Adrenal gland (tissue), 5 donors: ENCODE data around the gene WWOX.

Experiments used
- POLR2A ChIP-seq, 2 donors: fragments of 450-650 bp; IDR thresholded peaks; one replicate each; pipeline ENCODE4 v1.6.1; 2017; ENCODE audit warnings: antibody characterized with exemption in 2 of 2, mild to moderate bottlenecking in 2 of 2, moderate library complexity in 1 of 2
- TF ChIP-seq, protein P1 (sequence below), 6 experiments: fragments of 450-650 bp in 4 of 6; fragments of 200-600 bp in 2 of 6; sonication (generic) in 1 of 6; IDR thresholded peaks; 1 replicate in 5 of 6; 2 replicates in 1 of 6; pipeline versions ENCODE4 v1.5.1 to v1.8.0; 2016 to 2021; ENCODE audit warnings: antibody characterized with exemption in 6 of 6, mild to moderate bottlenecking in 2 of 6, moderate library complexity in 1 of 6
- donor health status: DM: no; HTN: no; CAD: no.

GRCh38 chr16:78878570-78878969 is 779.1 kb downstream of the WWOX start:
- TF ChIP-seq, protein P1, sequence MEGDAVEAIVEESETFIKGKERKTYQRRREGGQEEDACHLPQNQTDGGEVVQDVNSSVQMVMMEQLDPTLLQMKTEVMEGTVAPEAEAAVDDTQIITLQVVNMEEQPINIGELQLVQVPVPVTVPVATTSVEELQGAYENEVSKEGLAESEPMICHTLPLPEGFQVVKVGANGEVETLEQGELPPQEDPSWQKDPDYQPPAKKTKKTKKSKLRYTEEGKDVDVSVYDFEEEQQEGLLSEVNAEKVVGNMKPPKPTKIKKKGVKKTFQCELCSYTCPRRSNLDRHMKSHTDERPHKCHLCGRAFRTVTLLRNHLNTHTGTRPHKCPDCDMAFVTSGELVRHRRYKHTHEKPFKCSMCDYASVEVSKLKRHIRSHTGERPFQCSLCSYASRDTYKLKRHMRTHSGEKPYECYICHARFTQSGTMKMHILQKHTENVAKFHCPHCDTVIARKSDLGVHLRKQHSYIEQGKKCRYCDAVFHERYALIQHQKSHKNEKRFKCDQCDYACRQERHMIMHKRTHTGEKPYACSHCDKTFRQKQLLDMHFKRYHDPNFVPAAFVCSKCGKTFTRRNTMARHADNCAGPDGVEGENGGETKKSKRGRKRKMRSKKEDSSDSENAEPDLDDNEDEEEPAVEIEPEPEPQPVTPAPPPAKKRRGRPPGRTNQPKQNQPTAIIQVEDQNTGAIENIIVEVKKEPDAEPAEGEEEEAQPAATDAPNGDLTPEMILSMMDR (IDR thresholded peaks at IDR 0.05): no peak
- TF ChIP-seq POLR2A (IDR thresholded peaks at IDR 0.05): no peak
